Gastrocnemius medialis (tissue), 4 donors: ENCODE results near the gene DIAPH1.
A peak's percentile ranks its signal among the peaks of the same experiment; 100 is the strongest.

ENCODE experiments used
- CTCF ChIP-seq, 5 experiments: fragments of 450-650 bp in 3 of 5; fragments of 200-600 bp in 2 of 5; sonication (generic) in 2 of 5; IDR thresholded peaks in 4 of 5; conservative IDR thresholded peaks in 1 of 5; 1 replicate in 4 of 5; 2 replicates in 1 of 5; pipeline ENCODE4 v1.5.1; 2016 to 2019; ENCODE audit warnings: antibody characterized with exemption in 5 of 5, mild to moderate bottlenecking in 3 of 5, moderate library complexity in 3 of 5
- POLR2A ChIP-seq, 2 donors: fragments of 450-650 bp; IDR thresholded peaks; one replicate each; pipeline ENCODE4 v1.6.1; 2017; ENCODE audit warnings: antibody characterized with exemption in 2 of 2, mild to moderate bottlenecking in 2 of 2, moderate library complexity in 2 of 2

- TF ChIP-seq CTCF (IDR thresholded peaks at IDR 0.05 in 4 of 5, conservative IDR thresholded peaks at IDR 0.05 in 1 of 5) (peak in 2 of 5 experiments; percentile 11 to 27), POLR2A (IDR thresholded peaks at IDR 0.05) (peak; percentile 8 to 14)
Measured at GRCh38 chr5:141650851-141651727, 32.3 kb upstream of the DIAPH1 start, which contains the start of gene FCHSD1.
